Gastrocnemius medialis (tissue), 4 donors: ENCODE results near the gene TSC2.

Experiments used
- CTCF ChIP-seq, 5 experiments: fragments of 450-650 bp in 3 of 5; fragments of 200-600 bp in 2 of 5; sonication (generic) in 2 of 5; IDR thresholded peaks in 4 of 5; conservative IDR thresholded peaks in 1 of 5; 1 replicate in 4 of 5; 2 replicates in 1 of 5; pipeline ENCODE4 v1.5.1; 2016 to 2019; ENCODE audit warnings: antibody characterized with exemption in 5 of 5, mild to moderate bottlenecking in 3 of 5, moderate library complexity in 3 of 5
- POLR2A ChIP-seq, 2 donors: fragments of 450-650 bp; IDR thresholded peaks; one replicate each; pipeline ENCODE4 v1.6.1; 2017; ENCODE audit warnings: antibody characterized with exemption in 2 of 2, mild to moderate bottlenecking in 2 of 2, moderate library complexity in 2 of 2

GRCh38 chr16:2003231-2003826 is 44.5 kb upstream of the TSC2 start:
- TF ChIP-seq CTCF (IDR thresholded peaks at IDR 0.05 in 4 of 5, conservative IDR thresholded peaks at IDR 0.05 in 1 of 5) = no peak
- TF ChIP-seq POLR2A (IDR thresholded peaks at IDR 0.05) = no peak
